Fibroblast of upper back skin (primary cell): ENCODE results near the gene FAM162A.
A peak's percentile ranks its signal among the peaks of the same experiment; 100 is the strongest.
"Not testable (repeated sequence)": the region's sequence is repeated elsewhere in the genome, so short reads cannot be mapped to it uniquely, and the experiment has no call there.

Source experiments
- DNase-seq: peaks from one replicate; pipeline ENCODE4 v3.0.0-alpha.2; 2013

FAM162A gene

GRCh38 chr3:122383771-122384697 lies at the start of gene FAM162A:
Gene FAM162A, plus strand, starts transcription at chr3:122384182. Its CDS starts 84 bp downstream, at chr3:122384266.
- DNase-seq, result peak; percentile 87

- no peak for DNase-seq
Observed at GRCh38 chr3:122342803-122343202, 41.2 kb upstream of the FAM162A start.

GRCh38 chr3:122343654-122344053 lies 40.3 kb upstream of the FAM162A start:
- no peak for DNase-seq

- DNase-seq, result no peak
Observed at GRCh38 chr3:122349171-122349570, 34.8 kb upstream of the FAM162A start.

- DNase-seq, result peak; percentile 10
Observed at GRCh38 chr3:122350814-122351418, 33.1 kb upstream of the FAM162A start.

GRCh38 chr3:122351612-122352011 lies 32.4 kb upstream of the FAM162A start:
- DNase-seq, result no peak

- no peak for DNase-seq
Observed at GRCh38 chr3:122353215-122353614, 30.8 kb upstream of the FAM162A start.

GRCh38 chr3:122353893-122354401 lies 30.0 kb upstream of the FAM162A start:
- no peak for DNase-seq

- no peak for DNase-seq
Observed at GRCh38 chr3:122355612-122356011, 28.4 kb upstream of the FAM162A start.

GRCh38 chr3:122356402-122356801 lies 27.6 kb upstream of the FAM162A start:
- DNase-seq, result peak; percentile 24

- DNase-seq, result peak; percentile 24
Observed at GRCh38 chr3:122357828-122358702, 25.9 kb upstream of the FAM162A start.

- no peak for DNase-seq
Observed at GRCh38 chr3:122358703-122359032, 25.3 kb upstream of the FAM162A start.

- no peak for DNase-seq
Observed at GRCh38 chr3:122362026-122362425, 22.0 kb upstream of the FAM162A start.

GRCh38 chr3:122364490-122364889 lies 19.5 kb upstream of the FAM162A start:
- no peak for DNase-seq

GRCh38 chr3:122365073-122365472 lies 18.9 kb upstream of the FAM162A start:
- no peak for DNase-seq

- DNase-seq, result not testable (repeated sequence)
Observed at GRCh38 chr3:122365582-122366378, 18.2 kb upstream of the FAM162A start.

- DNase-seq, result no peak
Observed at GRCh38 chr3:122366379-122366749, 17.6 kb upstream of the FAM162A start.

GRCh38 chr3:122374034-122374433 lies 9.9 kb upstream of the FAM162A start:
- no peak for DNase-seq

GRCh38 chr3:122377975-122378374 lies 6.0 kb upstream of the FAM162A start:
- DNase-seq, result no peak

GRCh38 chr3:122382888-122383666 lies 905 bp upstream of the FAM162A start, which contains the start of gene MIX23:
Gene MIX23, minus strand, starts transcription at chr3:122383231. Its CDS starts 7 bp downstream, at chr3:122383224.
- DNase-seq, result peak; percentile 85

GRCh38 chr3:122387709-122388108 lies 3.7 kb downstream of the FAM162A start:
- DNase-seq, result no peak
